ENCODE results near the gene DCHS2.

GRCh38 chr4:154364066-154364845, 127.3 kb downstream of the DCHS2 start:
- TF ChIP-seq CTCF (IDR thresholded peaks at IDR 0.05; ENCODE audit: borderline replicate concordance, extremely low read depth, low read length, poor library complexity, severe bottlenecking) (no peak), EZH2 (IDR thresholded peaks at IDR 0.05; ENCODE audit: borderline replicate concordance, low read depth, low read length, severe bottlenecking) (no peak)
